CD14-positive monocyte (primary cell): ENCODE measurements around the gene SNX14. TPM values are rescaled to one million over a fixed set of nuclear protein-coding genes. Genes with fewer than 3 reads are reported as not detected.
A peak's percentile ranks its signal among the peaks of the same experiment; 100 is the strongest.

Source experiments
- DNase-seq, 3 donors: peaks; one replicate each; pipeline ENCODE4 v3.0.0-alpha.2; 2011 to 2022
- H2AFZ ChIP-seq: 2 replicates; pipeline ENCODE4 v1.6.0; 2012; ENCODE audit warnings: mild to moderate bottlenecking, low read depth, low read length, inconsistent platforms; ENCODE audit not compliant: insufficient read depth, poor library complexity, severe bottlenecking
- H3K27ac ChIP-seq, 2 donors: 1 replicate in 1 of 2; 2 replicates in 1 of 2; pipeline ENCODE4 v1.5.1; 2012 to 2013; ENCODE audit warnings: low read length in 2 of 2, control low read depth in 1 of 2, inconsistent platforms in 1 of 2, low read depth in 1 of 2, mild to moderate bottlenecking in 1 of 2
- H3K27me3 ChIP-seq, 2 donors: one replicate each; pipeline versions ENCODE4 v1.6.0 to v1.6.1; 2011 to 2013; ENCODE audit warnings: low read length in 2 of 2; ENCODE audit not compliant: control insufficient read depth in 2 of 2, insufficient read depth in 2 of 2
- H3K36me3 ChIP-seq, 2 donors: replicated peaks in 1 of 2; 1 replicate in 1 of 2; 2 replicates in 1 of 2; pipeline versions ENCODE4 v1.5.1 to v1.6.1; 2012 to 2013; ENCODE audit warnings: low read length in 2 of 2, control low read depth in 1 of 2, inconsistent platforms in 1 of 2, mild to moderate bottlenecking in 1 of 2; ENCODE audit not compliant: insufficient read depth in 2 of 2, control insufficient read depth in 1 of 2
- H3K4me1 ChIP-seq, 2 donors: 1 replicate in 1 of 2; 2 replicates in 1 of 2; pipeline versions ENCODE4 v1.5.1 to v1.6.1; 2012 to 2013; ENCODE audit warnings: low read length in 2 of 2, control low read depth in 1 of 2, inconsistent platforms in 1 of 2, mild to moderate bottlenecking in 1 of 2, moderate library complexity in 1 of 2; ENCODE audit not compliant: insufficient read depth in 2 of 2, control insufficient read depth in 1 of 2
- H3K4me2 ChIP-seq: replicated peaks from 2 replicates; pipeline ENCODE3; 2012; ENCODE audit warnings: low read length, moderate library complexity, mild to moderate bottlenecking; ENCODE audit not compliant: poor library complexity, severe bottlenecking; ENCODE audit errors: extremely low read depth
- H3K4me3 ChIP-seq, 3 experiments: fragments of 200-600 bp in 1 of 3; sonication (generic) in 1 of 3; replicated peaks in 1 of 3; 1 replicate in 2 of 3; 2 replicates in 1 of 3; pipeline ENCODE4 v1.5.1; 2011 to 2013; ENCODE audit warnings: low read length in 3 of 3, mild to moderate bottlenecking in 3 of 3, control low read depth in 2 of 3, low read depth in 2 of 3, inconsistent platforms in 1 of 3, moderate library complexity in 1 of 3
- H3K79me2 ChIP-seq: 2 replicates; pipeline ENCODE4 v1.6.0; 2012; ENCODE audit warnings: mild to moderate bottlenecking, control low read depth, inconsistent platforms, low read length, moderate library complexity; ENCODE audit not compliant: insufficient read depth
- H3K9ac ChIP-seq: 2 replicates; pipeline ENCODE4 v1.6.0; 2017; ENCODE audit warnings: low read length, mild to moderate bottlenecking; ENCODE audit not compliant: insufficient read depth, poor library complexity, severe bottlenecking
- H3K9me3 ChIP-seq, 2 donors: replicated peaks in 1 of 2; 1 replicate in 1 of 2; 2 replicates in 1 of 2; pipeline versions ENCODE4 v1.5.1 to v1.6.1; 2012 to 2013; ENCODE audit warnings: low read length in 2 of 2, control low read depth in 1 of 2; ENCODE audit not compliant: control insufficient read depth in 1 of 2, insufficient read depth in 1 of 2
- H4K20me1 ChIP-seq: 2 replicates; pipeline ENCODE4 v1.6.0; 2012; ENCODE audit warnings: mild to moderate bottlenecking, low read length, control low read depth, moderate library complexity; ENCODE audit not compliant: insufficient read depth
- H3K27ac Mint-ChIP-seq, 7 donors: one replicate each; pipeline ENCODE4 v1.8.0; 2020; ENCODE audit warnings: mild to moderate bottlenecking in 7 of 7, mixed read lengths in 7 of 7, moderate library complexity in 6 of 7, inconsistent platforms in 2 of 7
- H3K27me3 Mint-ChIP-seq, 3 donors: one replicate each; pipeline ENCODE4 v1.8.0; 2021 to 2022; ENCODE audit warnings: low read depth in 3 of 3, mild to moderate bottlenecking in 3 of 3, mixed read lengths in 3 of 3, moderate library complexity in 3 of 3, inconsistent platforms in 1 of 3
- H3K36me3 Mint-ChIP-seq, 2 donors: one replicate each; pipeline ENCODE4 v1.8.0; 2020; ENCODE audit warnings: mixed read lengths in 2 of 2, inconsistent platforms in 1 of 2, mild to moderate bottlenecking in 1 of 2
- H3K4me1 Mint-ChIP-seq: one replicate; pipeline ENCODE4 v1.8.0; 2020; ENCODE audit warnings: mild to moderate bottlenecking, mixed read lengths
- H3K4me3 Mint-ChIP-seq, 2 donors: one replicate each; pipeline ENCODE4 v1.8.0; 2020; ENCODE audit warnings: mild to moderate bottlenecking in 2 of 2, mixed read lengths in 2 of 2, moderate library complexity in 1 of 2
- H3K9me3 Mint-ChIP-seq, 7 donors: one replicate each; pipeline ENCODE4 v1.8.0; 2020 to 2022; ENCODE audit warnings: mixed read lengths in 7 of 7, mild to moderate bottlenecking in 6 of 7, moderate library complexity in 6 of 7, inconsistent platforms in 2 of 7
- CTCF ChIP-seq: fragments of 200-600 bp; IDR thresholded peaks from one replicate; pipeline ENCODE4 v1.8.0; 2022; ENCODE audit warnings: antibody characterized with exemption, mild to moderate bottlenecking
- WGBS: methylation state at CpG from one replicate; pipeline ENCODE4 v1.1.5; 2013; ENCODE audit warnings: missing lambda C conversion rate; ENCODE audit not compliant: insufficient coverage; 5-methylcytosine and 5-hydroxymethylcytosine counted together
- intact Hi-C, 2 donors: fragments of 100-400 bp; cut with micrococcal nuclease; formaldehyde crosslinking; loops; one replicate each; pipeline versions ENCODE4 v1.15.0 to v1.15.1; 2023
- polyA plus RNA-seq, 3 donors: library from polyadenylated mRNA; depleted of rRNA in 1 of 3; unstranded in 2 of 3; stranded (reverse) in 1 of 3; fragments of 300-500 nt in 2 of 3; fragments of >200 nt in 1 of 3; fragmentation: Illumina TruSeq in 2 of 3; gene quantifications; 1 replicate in 2 of 3; 2 replicates in 1 of 3; pipeline ENCODE4 v1.2.3, GENCODE V29; 2012 to 2021

The SNX14 gene
- polyA plus RNA-seq, 3 donors = 40.2 to 75.6 (median 73.3) TPM

GRCh38 chr6:85498596-85499258 is 94.9 kb downstream of the SNX14 start:
- Histone ChIP-seq H3K4me3 (no peak overlapping the region), H3K79me2 (no peaks in the 10 kb centered on the region), H3K4me2 (no peak overlapping the region), H3K9me3 (peaks cover 7 to 10% of the 10 kb centered on the region in 2 donors), H3K36me3 (peaks cover 7 to 18% of the 10 kb centered on the region in 2 donors), H4K20me1 (no peaks in the 10 kb centered on the region), H3K9ac (no peak overlapping the region), H3K27ac (no peak overlapping the region), H2AFZ (no peak overlapping the region), H3K4me1 (no peaks in the 10 kb centered on the region), H3K27me3 (no peaks in the 10 kb centered on the region)
- DNase-seq = no peak
- H3K4me1 Mint-ChIP-seq = no peaks in the 10 kb centered on the region
- TF ChIP-seq CTCF = no peak
- peaks cover 19 to 33% (median 21%) of the 10 kb centered on the region in 7 donors for H3K9me3 Mint-ChIP-seq
- H3K27ac Mint-ChIP-seq = no peak overlapping the region
- intact Hi-C loops = no loop called here
- H3K4me3 Mint-ChIP-seq = no peak overlapping the region
- WGBS = no CpG with 5 or more reads among the region's 2 CpGs
- peaks cover 0 to 2% (median 1%) of the 10 kb centered on the region in 3 donors for H3K27me3 Mint-ChIP-seq
- peaks cover 20 to 25% of the 10 kb centered on the region in 2 donors for H3K36me3 Mint-ChIP-seq

- Mint-ChIP-seq H3K27me3 (peaks cover 0 to 2% (median 1%) of the 10 kb centered on the region in 3 donors), H3K4me1 (peaks cover 9% of the 10 kb centered on the region), H3K36me3 (peaks cover 9 to 11% of the 10 kb centered on the region in 2 donors), H3K9me3 (peaks cover 19 to 33% (median 21%) of the 10 kb centered on the region in 7 donors), H3K27ac (peak overlapping the region in 1 of 7 donors; percentile 14), H3K4me3 (no peak overlapping the region)
- H3K9ac ChIP-seq = no peak overlapping the region
- H3K9me3 ChIP-seq = peaks cover 7 to 10% of the 10 kb centered on the region in 2 donors
- no peaks in the 10 kb centered on the region for H4K20me1 ChIP-seq
- intact Hi-C loops = no loop called here
- no peak overlapping the region for H2AFZ ChIP-seq
- no peaks in the 10 kb centered on the region for H3K79me2 ChIP-seq
- no peak overlapping the region for H3K27ac ChIP-seq
- H3K4me2 ChIP-seq = no peak overlapping the region
- H3K4me3 ChIP-seq = no peak overlapping the region
- 83% methylated on average over 2 of the region's 5 CpGs for WGBS
- peaks cover 0 to 4% of the 10 kb centered on the region in 2 donors for H3K4me1 ChIP-seq
- H3K36me3 ChIP-seq = no peaks in the 10 kb centered on the region
- TF ChIP-seq CTCF = no peak
- DNase-seq = no peak
- H3K27me3 ChIP-seq = no peaks in the 10 kb centered on the region
Measured at GRCh38 chr6:85496856-85497255, 96.8 kb downstream of the SNX14 start.
